Sciatic nerve (tissue), 2 donors: ENCODE measurements around the gene LRP1B. TPM values are rescaled to one million over a fixed set of nuclear protein-coding genes. Genes with fewer than 3 reads are reported as not detected.

Experiments
- ATAC-seq: fragments of 200-7000 bp; cut with Tn5 transposase; one replicate; pipeline ENCODE4 v1.9.1; 2020; ENCODE audit warnings: mild to moderate bottlenecking, moderate library complexity
- DNase-seq: peaks from one replicate; pipeline ENCODE4 v3.0.0-alpha.2; 2020; ENCODE audit warnings: low spot score
- intact Hi-C: fragments of 100-400 bp; cut with DNase I; formaldehyde crosslinking; loops from one replicate; pipeline ENCODE4 v1.14.2; 2022
- total RNA-seq: library from RNA; stranded (reverse); fragmentation: NEBNext Ultra II Directional; extraction: Animal tissue kit (Norgen Biotek cat#: 25700); gene quantifications from one replicate; pipeline ENCODE4 v1.2.1, GENCODE V29; 2021
- donor health status: DM: no; HTN: no; CAD: no.
- donor health status: DM: no; HTN: no; CAD: no.

Gene LRP1B
- total RNA-seq, 1 donor from 2014 or later: 0.62 TPM

- intact Hi-C loops: no loop called here
- ATAC-seq: no peak
- DNase-seq: no peak
These were observed 543.8 kb downstream of the LRP1B start for GRCh38 chr2:141586985-141587384.

GRCh38 chr2:141582213-141582612 lies 548.6 kb downstream of the LRP1B start:
- DNase-seq (no peak), ATAC-seq (no peak)
- intact Hi-C loops: no loop called here

GRCh38 chr2:141579071-141579470 lies 551.7 kb downstream of the LRP1B start:
- intact Hi-C loops: no loop called here
- DNase-seq: no peak
- ATAC-seq: no peak

- ATAC-seq: no peak
These were observed 560.2 kb downstream of the LRP1B start for GRCh38 chr2:141570474-141571131.

GRCh38 chr2:141569941-141570340 lies 560.9 kb downstream of the LRP1B start:
- intact Hi-C loops: no loop called here
- DNase-seq: no peak
- ATAC-seq: no peak

More at GRCh38 chr2:141570474-141571131, 560.2 kb downstream of the LRP1B start:
- DNase-seq: no peak
- intact Hi-C loops: no loop called here

- DNase-seq (no peak), ATAC-seq (no peak)
- intact Hi-C loops: no loop called here
These were observed 565.2 kb downstream of the LRP1B start for GRCh38 chr2:141565597-141565996.

GRCh38 chr2:141560723-141561122 lies 570.1 kb downstream of the LRP1B start:
- intact Hi-C loops: loop anchor here (5.0 kb wide), 1 partner anchor 643 kb away; no protein-coding TSS in a partner anchor
- DNase-seq (no peak), ATAC-seq (no peak)

- intact Hi-C loops: no loop called here
- DNase-seq (no peak), ATAC-seq (no peak)
These were observed 573.3 kb downstream of the LRP1B start for GRCh38 chr2:141557329-141558095.

GRCh38 chr2:141555876-141556470 lies 574.8 kb downstream of the LRP1B start:
- ATAC-seq (no peak), DNase-seq (no peak)
- intact Hi-C loops: no loop called here

- intact Hi-C loops: no loop called here
- ATAC-seq: peak; percentile 53
- no peak for DNase-seq
These were observed 576.0 kb downstream of the LRP1B start for GRCh38 chr2:141554810-141555209.

- intact Hi-C loops: no loop called here
- ATAC-seq (no peak), DNase-seq (no peak)
These were observed 596.0 kb downstream of the LRP1B start for GRCh38 chr2:141534666-141535362.

- ATAC-seq: no peak
- DNase-seq: no peak
- intact Hi-C loops: no loop called here
These were observed 601.2 kb downstream of the LRP1B start for GRCh38 chr2:141529659-141530058.

- intact Hi-C loops: no loop called here
- no peak for DNase-seq
- no peak for ATAC-seq
These were observed 601.8 kb downstream of the LRP1B start for GRCh38 chr2:141528990-141529389.

- DNase-seq (no peak), ATAC-seq (no peak)
- intact Hi-C loops: no loop called here
These were observed 604.1 kb downstream of the LRP1B start for GRCh38 chr2:141526760-141527159.

- ATAC-seq: no peak
- intact Hi-C loops: no loop called here
- no peak for DNase-seq
These were observed 606.0 kb downstream of the LRP1B start for GRCh38 chr2:141524777-141525176.

- ATAC-seq (no peak), DNase-seq (no peak)
- intact Hi-C loops: no loop called here
These were observed 607.6 kb downstream of the LRP1B start for GRCh38 chr2:141523199-141523598.

GRCh38 chr2:141522702-141523101 lies 608.1 kb downstream of the LRP1B start:
- DNase-seq (no peak), ATAC-seq (no peak)
- intact Hi-C loops: no loop called here

GRCh38 chr2:141522048-141522447 lies 608.8 kb downstream of the LRP1B start:
- intact Hi-C loops: no loop called here
- ATAC-seq (no peak), DNase-seq (no peak)

GRCh38 chr2:141519906-141520305 lies 610.9 kb downstream of the LRP1B start:
- no peak for DNase-seq
- intact Hi-C loops: no loop called here
- ATAC-seq: no peak
